Uterus (tissue), 2 donors: Measurements from ENCODE around the gene KCNE5.

Experiments used
- POLR2A ChIP-seq, 2 donors: fragments of 450-650 bp; IDR thresholded peaks; one replicate each; pipeline ENCODE4 v1.6.1; 2016; ENCODE audit warnings: antibody characterized with exemption in 2 of 2, mild to moderate bottlenecking in 1 of 2, moderate library complexity in 1 of 2
- TF ChIP-seq, protein P1 (sequence below), 4 experiments: fragments of 200-600 bp in 2 of 4; fragments of 450-650 bp in 2 of 4; sonication (generic) in 2 of 4; IDR thresholded peaks; one replicate each; pipeline ENCODE4 v1.5.1; 2016 to 2019; ENCODE audit warnings: antibody characterized with exemption in 4 of 4, mild to moderate bottlenecking in 2 of 4, moderate library complexity in 1 of 4

DNA sequence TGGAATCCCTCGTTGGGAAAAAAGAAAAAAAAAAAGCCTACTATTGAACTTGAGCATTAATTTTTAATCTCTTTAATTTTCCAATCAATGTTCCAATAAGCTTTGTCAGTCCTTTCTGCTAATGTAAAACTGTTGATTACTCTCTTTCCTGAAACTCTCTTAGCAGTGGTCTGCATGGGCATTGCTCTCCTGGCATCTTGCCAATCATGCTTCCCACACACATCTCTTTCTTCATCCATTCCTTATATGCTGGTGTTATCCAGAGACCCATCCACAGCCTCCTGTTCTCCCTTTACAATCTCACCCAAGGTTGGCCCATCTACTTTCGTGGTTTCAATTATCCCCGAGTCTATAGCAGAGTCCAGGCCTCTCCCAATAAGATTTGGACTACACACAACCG is 31.8 kb upstream of the KCNE5 start:
- TF ChIP-seq, protein P1, sequence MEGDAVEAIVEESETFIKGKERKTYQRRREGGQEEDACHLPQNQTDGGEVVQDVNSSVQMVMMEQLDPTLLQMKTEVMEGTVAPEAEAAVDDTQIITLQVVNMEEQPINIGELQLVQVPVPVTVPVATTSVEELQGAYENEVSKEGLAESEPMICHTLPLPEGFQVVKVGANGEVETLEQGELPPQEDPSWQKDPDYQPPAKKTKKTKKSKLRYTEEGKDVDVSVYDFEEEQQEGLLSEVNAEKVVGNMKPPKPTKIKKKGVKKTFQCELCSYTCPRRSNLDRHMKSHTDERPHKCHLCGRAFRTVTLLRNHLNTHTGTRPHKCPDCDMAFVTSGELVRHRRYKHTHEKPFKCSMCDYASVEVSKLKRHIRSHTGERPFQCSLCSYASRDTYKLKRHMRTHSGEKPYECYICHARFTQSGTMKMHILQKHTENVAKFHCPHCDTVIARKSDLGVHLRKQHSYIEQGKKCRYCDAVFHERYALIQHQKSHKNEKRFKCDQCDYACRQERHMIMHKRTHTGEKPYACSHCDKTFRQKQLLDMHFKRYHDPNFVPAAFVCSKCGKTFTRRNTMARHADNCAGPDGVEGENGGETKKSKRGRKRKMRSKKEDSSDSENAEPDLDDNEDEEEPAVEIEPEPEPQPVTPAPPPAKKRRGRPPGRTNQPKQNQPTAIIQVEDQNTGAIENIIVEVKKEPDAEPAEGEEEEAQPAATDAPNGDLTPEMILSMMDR (IDR thresholded peaks at IDR 0.05), result no peak
- TF ChIP-seq POLR2A (IDR thresholded peaks at IDR 0.05), result no peak
